Suppressor macrophage treated with lipopolysaccharide for 4 hours (primary cell): ENCODE results near the gene HSDL2.
A peak's percentile ranks its signal among the peaks of the same experiment; 100 is the strongest.
"Not testable (repeated sequence)": the region's sequence is repeated elsewhere in the genome, so short reads cannot be mapped to it uniquely, and the experiment has no call there.

ENCODE experiments used
- DNase-seq: peaks from one replicate; pipeline ENCODE4 v3.0.0-alpha.2; 2020

Gene HSDL2

GRCh38 chr9:112367465-112367864 is 12.4 kb upstream of the HSDL2 start:
- DNase-seq: no peak

DNA sequence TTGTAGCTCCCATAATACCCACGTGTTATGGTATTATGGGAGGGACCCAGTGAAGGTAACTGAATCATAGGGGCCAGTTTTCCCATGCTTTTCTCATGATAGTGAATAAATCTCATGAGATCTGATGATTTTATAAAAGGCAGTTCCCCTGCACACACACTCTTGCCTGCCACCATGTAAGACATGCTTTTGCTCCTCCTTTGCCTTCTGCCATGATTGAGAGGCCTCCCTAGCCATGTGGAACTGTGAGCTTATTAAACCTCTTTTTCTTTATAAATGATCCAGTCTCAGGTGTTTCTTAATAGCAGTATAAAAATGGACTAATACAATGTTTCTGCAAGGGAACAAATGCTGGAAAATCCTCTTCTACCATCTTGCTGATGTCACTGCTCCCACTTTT is 10.1 kb upstream of the HSDL2 start:
- no peak for DNase-seq

- no peak for DNase-seq
Observed at GRCh38 chr9:112371060-112371459, 8.8 kb upstream of the HSDL2 start.

DNA sequence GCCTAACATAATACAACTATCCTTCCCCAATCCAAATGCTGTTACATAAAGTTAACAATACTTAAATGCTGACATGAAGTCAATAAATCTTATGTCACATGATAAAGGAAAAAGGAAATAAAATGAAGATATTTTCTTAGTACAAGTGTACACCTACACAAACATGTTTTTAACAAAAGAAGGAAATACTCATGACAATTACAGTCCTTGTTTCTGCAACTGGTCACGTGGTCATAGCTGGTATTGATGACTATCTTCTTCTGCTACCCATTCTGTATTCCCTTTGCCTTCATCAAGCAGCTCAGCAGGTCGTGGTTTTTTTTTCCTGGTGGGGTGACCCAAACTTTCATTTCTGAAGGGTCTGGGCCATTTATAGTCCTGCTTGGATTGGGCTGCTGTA is 6.2 kb upstream of the HSDL2 start:
- not testable (repeated sequence) for DNase-seq

GRCh38 chr9:112374232-112374631 is 5.7 kb upstream of the HSDL2 start:
- DNase-seq: not testable (repeated sequence)

- DNase-seq: no peak
Observed at GRCh38 chr9:112375361-112375760, 4.5 kb upstream of the HSDL2 start.

DNA sequence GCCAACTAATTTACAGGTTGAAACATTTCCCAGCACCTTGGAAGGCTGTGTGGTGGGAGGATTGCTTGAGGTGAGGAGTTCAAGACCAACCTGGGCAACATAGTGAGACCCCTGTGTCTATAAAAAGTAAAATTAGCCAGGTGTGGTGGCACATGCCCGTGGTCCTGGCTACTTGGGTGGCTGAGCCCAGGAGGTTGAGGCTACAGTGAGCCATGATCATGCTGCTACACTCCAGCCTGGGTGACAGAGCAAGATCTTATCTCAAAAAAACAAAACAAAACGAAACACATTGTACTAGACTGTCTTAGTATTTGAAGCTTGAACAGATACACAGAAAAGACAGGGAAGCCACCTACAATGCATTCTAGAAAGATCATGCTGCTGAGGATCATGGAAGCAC is 2.8 kb upstream of the HSDL2 start:
- DNase-seq: no peak

GRCh38 chr9:112377684-112378327 is 2.1 kb upstream of the HSDL2 start:
- no peak for DNase-seq

- no peak for DNase-seq
Observed at GRCh38 chr9:112378328-112379176, 1.4 kb upstream of the HSDL2 start.

- peak; percentile 99 for DNase-seq
Observed at GRCh38 chr9:112379177-112380101, 469 bp upstream of the HSDL2 start.

DNA sequence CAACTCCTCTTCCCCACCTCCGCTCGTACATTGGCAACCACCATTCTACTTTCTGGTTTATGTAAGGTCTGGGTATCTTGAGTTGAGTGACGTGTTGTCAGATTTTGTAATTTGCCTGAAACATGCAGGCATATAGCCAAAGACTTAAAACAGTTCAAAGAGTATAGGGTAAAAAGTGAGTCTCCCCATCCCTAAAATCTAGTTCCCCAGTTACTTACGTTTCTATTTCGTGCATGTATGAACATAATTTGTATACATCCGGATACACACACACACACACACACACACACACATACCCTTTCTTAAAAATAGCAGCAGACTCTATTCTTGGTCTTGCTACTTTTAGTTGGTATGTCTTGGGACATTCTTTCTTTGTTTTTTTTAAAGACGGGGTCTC is 915 bp downstream of the HSDL2 start:
- peak; percentile 38 for DNase-seq

DNA sequence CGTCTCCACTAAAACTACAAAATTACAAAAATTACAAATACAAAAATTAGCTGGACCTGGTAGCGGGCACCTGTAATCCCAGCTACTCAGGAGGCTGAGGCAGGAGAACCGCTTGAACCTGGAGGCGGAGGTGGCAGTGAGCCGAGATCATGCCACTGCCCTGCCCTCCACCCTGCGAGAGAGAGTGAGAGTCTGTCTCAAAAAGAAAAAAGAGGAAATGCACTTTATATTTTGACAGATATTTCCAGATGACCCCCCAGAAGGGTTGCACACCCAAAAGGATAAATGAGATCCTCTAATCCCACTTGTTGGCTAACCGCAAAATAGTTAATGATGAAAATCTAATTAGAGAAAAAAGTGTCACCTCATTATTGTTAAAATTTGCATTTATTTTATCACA is 2.2 kb downstream of the HSDL2 start:
- DNase-seq: no peak

DNA sequence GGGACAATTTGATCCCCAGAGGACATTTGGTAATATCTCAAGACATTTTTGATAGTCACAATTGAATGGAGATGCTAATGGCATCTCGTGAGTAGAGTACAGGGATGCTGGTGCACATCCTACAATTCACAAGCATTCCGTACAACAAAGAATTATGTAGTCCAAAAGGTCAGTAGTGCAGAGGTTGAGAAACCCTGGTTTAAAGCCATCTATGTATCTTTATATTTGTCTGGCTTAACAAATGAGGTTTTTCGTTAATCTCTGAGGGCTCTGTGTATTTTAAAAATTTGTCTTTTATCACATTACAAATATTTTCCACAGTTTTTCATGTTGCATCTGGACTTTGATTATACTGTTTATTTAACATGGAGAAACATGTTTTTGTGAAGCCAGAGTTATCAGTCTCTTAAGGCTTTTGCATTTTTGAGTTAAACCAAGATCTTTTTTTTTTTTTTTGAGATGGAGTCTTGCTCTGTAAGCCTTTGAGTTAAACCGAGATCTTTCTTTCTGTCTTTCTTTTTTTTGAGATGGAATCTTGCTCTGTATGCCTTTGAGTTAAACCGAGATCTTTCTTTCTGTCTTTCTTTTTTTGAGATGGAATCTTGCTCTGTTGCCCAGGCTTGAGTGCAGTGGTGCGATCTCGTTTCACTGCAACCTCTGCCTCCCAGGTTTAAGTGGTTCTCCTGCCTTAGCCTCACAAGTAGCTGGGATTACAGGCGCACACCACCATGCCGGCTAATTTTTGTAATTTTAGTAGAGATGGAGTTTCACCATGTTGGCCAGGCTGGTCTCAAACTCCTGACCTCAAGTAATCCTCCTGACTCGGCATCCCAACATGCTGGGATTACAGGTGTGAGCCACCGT is 2.8 kb downstream of the HSDL2 start:
- DNase-seq: no peak

DNA sequence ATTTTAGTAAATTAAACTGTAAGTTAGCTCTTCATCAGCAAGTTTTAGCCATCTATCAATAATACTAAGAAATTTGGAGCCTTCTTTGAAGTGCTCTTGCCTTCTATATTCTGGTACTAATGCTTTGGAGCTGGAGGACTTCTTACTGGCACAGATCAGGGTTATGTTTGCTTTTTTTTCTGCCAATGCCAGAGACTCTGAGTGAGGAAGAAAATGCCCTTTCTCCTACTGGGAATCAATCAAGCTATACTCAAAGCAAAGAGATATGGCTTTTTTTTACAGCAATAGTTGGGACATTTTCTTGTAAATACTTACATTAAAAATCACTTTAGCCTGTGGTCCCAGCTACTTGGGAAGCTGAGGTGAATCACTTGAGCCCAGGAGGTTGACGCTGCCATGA is 4.3 kb downstream of the HSDL2 start:
- no peak for DNase-seq

- DNase-seq: peak; percentile 73
Observed at GRCh38 chr9:112384690-112385089, 4.8 kb downstream of the HSDL2 start.

DNA sequence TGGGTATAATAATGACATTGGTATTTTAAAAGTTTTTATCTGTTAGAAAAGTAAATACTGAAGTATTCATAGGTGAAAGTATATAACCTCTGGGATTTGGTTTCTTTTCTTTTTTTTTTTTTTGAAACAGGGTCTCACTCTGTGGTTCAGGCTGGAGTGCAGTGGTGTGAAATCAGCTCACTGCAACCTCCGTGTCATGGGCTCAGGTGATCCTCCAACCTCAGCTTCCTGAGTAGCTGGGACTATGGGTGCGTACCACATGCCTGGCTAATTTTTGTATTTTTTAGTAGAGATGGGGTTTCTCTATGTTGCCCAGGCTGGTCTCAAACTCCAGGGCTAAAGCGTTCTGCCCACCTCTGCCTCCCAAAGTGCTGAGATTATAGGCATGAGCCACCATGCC is 7.2 kb downstream of the HSDL2 start:
- no peak for DNase-seq

DNA sequence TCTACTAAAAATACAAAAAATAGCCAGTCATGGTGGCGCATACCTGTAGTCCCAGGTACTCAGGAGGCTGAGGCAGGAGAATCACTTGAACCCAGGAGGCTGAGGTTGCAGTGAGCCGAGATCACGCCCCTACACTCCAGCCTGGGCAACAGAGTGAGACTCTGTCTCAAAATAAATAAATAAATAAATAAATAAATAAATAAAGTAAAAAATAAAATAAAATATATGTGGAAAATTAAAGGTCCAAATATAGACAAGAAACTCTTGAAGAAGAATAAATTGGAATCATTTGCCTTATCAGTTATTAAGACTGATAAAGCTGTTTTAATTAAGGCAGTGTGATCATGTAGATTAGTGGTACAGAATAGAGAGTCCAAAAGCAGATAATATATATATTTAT is 10.0 kb downstream of the HSDL2 start:
- not testable (repeated sequence) for DNase-seq

GRCh38 chr9:112391936-112392560 is 12.1 kb downstream of the HSDL2 start:
- not testable (repeated sequence) for DNase-seq

DNA sequence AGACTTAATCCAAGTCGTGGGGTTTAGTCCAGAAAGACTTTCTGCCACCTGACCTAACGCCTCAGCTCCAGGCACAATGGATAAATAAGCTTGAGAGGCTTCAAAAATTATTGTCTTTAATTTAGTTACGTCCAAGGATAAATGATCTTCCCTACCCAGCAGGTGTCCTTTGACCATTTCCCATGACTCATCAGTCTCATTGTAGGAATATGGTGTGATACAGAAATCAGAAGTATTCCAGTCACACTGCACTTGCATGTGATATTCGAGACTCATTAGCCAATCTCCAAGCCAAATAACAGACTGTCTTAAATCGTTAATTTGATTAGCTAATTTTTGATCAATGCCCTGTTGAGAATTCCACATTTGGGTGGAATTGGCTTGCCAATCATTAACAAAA is 13.2 kb downstream of the HSDL2 start:
- DNase-seq: not testable (repeated sequence)

DNA sequence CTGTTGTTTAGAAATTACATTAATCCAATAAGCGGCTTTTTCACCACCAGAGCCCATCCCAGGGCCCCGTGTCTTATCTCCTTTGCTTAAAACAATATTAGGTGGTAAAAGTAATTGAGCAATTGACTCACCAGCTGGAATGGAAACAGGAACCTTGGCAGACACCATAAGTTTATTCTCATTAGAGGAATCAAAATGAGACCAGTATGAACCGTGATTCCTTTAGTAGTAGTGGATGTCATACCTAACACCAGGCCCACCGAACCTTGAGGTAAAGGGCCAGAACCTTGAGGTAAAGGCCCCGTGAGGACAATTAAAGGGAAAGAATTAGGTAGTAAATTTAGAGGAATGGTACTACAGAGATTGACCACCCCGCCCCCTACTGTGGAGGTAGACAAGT is 16.5 kb downstream of the HSDL2 start:
- no peak for DNase-seq

DNA sequence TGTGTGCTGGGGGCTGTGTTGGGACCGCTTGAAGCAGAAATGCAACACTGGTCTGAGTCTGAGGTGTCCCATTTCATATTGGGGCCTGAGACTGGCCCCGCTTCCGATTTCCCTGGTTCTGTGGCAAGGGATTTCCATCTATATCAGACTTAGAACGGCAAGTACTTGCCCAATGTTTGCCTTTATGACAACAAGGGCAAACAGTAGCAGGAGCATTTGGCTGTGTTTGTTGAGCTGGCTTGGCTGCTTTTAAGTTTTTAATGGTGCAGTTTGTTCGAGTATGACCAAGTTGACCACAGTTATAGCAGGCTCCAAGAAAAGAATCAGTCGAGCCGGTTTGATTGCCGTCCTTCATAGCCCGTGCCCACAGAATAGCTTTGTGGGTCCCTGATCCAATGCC is 17.0 kb downstream of the HSDL2 start:
- no peak for DNase-seq
